Stimulated activated CD4-positive, alpha-beta T cell treated with anti-CD3 and anti-CD28 coated beads, Interleukin-1b, Interleukin-23, amount 100 ng/mL, for 1 hour (primary cell): Measurements from ENCODE around the gene CLTB.

Source experiments
- DNase-seq, 2 donors: peaks; one replicate each; pipeline ENCODE4 v3.0.0-alpha.2; 2020; ENCODE audit warnings: low read depth in 2 of 2

CLTB gene

DNA sequence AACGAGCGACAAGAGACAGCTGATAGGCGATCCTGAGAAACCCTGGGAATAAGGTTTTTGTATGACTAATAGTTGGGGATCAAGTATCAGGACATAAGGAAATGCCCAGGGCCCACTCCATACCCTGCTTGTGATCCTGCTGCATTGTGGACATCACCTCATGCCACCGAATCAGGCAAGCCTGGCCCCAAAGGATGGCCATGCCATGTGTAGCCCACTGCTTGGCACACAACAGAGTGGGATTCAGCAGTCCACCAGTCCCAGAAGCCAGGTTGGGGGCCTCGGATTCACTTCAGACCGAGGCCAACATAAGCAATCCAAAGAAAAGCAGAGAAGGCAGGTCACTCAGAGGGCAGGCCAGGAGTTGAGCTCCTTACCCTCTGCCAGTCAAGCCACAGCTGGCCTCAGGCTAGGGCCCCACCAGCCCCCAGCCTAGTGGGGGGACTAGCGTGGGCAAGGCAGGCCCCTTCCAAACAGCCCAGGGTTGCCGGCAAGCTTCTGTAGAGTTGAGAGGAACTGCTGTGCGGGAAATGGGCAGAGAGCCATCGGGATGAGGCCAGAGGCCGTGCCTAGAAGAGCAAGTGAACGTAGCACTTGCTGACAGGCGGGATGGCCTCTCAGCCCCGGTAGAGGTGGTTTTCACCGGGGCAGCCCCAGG is 33.0 kb downstream of the CLTB start:
- DNase-seq: no peak

DNA sequence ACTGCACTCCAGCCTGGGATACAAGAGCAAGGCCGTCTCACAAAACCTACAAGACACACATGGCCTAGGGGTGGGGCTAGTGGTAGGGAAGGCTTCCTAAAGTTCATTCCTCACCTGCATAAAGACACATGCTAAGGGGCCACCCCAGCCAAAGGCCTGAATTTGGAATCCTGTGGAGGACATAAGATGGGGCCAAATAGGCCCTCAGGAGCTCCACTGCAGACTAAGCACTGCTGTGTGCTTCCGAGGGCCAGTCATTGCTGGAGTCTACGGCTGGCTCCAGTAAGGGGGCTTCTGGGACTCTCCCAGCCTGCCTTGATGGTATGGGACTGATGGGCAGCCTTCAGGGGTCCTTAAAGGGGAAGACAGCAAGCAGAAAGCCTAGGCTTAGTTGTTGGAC is 33.6 kb downstream of the CLTB start:
- DNase-seq: no peak

DNA sequence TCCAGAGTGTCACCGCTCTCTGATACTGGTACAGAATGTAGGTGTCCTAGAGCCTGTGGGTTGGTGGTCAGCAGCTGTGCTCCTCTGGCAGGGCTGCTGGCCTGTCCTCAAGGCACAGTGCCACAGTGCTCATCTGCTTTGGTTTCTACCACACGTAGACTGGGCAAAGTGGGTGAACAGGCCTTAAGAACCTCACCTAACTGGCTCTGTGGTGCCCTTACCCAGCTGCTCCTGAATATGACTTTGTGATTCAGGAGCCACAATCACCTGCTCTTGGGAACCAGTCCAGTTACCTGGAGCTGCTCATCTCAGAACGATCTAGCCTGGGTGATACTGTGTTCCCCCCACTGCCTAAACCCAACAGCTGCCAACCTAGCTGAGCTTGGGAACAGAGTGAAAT is 34.4 kb downstream of the CLTB start:
- no peak for DNase-seq

DNA sequence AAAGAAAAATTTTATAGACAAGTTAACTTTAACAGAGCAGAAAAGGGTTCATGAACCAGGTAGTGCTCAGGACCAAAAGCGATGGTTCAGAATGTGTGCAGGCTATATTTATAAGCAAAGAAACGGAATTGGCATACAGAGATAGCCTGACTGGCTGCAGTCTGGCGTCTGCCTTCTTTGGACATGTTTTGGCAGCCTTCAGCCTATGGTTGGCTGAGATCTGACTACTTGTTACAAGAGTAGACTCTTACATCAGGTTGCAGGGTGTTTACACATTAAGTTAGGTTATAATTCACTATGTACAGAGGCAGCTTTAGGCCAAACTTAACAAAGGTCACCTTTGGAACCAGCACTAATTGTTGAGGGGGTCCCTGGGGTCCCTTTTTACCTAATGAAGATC is 34.9 kb downstream of the CLTB start:
- no peak for DNase-seq

DNA sequence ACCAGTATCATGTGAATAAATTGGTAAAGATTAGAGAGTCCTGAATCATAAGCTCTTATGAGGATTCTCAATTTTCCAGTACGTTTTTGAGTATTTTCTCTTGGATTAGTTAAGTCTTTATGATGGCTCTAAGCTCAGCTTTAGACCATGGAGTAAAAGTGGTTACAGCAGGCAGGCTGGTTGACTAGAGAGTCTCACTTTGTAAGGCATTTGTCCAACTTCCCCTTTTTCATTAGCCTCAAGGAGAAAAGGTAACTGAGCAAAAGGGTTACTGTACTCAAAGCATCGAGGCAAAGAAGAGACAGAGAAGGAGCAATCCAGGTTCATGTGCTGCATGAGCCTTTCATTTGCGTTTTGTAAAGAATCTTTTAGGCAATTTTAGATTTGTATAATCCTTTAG is 36.5 kb downstream of the CLTB start:
- DNase-seq: no peak

DNA sequence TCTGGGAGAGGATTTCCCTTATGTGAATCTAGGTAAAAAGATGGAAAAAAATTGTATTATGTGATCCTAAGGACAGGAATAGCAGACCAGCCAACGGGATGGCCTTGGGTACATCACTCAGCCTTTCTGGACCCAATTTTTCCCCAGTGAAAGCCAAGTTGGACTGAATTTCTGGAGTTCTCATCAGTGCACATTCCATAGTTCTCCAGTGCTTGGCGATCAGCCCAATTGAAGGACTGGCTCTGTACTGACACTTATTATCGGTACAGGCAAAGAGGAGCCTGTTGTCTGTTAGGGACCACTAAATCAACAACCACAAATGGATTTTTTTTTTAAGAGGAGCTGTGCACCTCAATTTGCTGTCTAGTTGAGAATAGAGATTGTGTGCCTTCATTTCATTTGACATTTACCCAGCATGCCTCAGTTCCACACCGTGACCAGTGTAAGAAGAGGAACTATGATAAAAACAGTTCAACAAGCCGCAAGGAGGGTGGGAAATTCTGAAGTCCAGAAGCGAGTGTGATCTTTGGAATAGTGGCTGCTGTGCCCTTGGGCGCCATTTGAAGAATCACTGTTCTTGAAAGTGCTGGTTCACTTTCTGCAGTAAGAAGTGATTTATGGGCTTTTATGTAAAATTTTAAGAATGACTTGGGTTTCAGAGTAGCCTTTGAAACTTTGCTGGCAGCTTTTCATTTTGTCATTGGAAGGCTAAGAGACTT is 43.1 kb downstream of the CLTB start:
- no peak for DNase-seq

DNA sequence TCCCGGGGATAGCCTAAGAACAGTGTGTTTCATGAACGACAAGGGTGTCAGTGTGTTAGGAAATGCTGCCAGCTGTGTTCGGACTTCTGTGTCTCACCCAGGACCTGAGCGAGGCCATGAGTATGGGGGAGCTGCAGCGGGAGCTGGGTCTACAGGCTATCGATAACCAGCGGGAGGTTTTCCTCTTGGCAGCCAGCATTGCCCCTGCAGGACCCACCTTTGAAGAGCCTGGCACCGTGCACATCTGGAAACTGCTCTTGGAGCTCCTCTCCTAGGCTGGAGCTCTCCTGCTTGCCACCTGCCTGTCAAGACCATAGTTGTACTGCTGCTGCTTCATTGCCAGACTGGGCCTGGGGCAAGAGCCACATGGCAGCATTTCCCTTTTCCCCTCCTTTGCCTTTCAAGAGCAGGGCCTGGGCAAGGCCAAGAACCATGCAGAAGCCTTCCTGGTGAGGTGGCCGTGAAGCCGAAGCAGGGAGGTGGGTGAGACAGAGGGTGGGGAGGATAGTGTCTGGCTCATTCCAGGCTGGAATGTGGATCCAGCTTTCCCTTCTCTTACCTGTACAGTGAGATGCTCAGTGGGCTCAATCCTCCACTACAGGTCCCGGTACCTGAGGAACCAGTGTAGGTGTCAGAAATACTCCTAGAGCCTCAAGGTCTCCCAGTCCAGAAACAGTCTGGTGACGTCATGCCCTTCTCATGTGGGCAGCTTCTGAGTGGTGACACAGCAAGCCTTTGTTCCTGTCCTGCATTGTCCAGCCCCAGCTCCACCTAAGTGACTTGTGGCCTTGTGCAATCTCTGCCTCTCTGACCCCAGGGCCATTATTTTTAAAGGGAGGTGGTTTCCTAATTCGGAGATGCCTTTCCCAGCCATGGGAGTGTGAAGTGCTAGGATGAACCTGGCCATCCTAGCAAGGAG is 44.5 kb downstream of the CLTB start:
- no peak for DNase-seq

DNA sequence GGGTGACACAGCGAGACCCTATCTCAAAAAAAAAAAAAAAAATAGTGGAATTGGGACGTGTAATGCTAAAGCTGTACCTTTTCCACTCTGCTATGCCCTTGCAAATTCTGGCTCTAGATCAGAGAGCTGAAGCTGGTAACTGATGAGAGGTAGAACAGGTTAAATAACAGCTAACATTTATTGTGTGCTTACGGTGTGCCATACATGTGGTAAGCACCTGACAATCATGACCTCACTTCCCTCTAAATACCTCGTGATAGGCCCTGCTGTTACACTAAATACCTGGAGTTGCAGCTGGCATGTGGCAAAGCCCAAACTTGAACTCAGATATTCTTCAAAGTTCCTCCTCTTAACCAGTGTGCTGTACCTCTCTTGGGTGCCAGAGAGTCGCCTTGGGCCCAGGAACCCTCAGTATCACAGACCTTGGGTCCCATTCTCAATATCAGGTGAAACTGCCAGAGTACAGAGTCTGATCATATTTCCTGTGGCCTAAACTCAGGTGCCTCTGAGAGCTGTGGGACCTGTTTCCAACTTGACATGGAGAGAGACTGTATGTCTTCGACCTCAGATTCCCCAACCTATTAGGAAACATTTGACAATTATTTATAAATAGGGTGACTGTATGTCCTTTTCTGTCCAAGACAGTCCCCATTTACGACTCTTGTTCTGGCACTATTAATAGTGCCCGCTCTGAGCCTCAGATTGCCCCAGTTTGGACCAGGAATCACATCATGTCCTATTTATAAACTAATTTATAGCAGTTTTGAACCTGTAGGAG is 46.2 kb downstream of the CLTB start:
- DNase-seq: no peak

DNA sequence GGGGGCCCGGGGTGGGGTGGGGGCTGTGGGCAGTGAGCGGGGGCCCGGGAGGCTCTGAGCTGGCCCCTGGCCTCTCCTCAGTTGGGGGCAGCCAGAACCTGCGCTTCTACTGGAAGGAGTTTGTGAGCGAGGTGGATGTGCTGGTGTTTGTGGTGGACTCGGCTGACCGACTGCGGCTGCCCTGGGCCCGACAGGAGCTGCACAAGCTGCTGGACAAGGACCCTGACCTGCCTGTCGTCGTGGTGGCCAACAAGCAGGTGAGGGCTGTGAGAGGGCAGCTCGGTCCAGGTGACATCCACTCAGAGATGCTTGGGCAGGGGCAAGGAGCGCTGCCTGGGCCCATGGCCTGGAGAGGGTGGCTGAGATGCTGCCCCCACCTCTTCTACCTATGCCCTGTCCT is 47.6 kb downstream of the CLTB start:
- DNase-seq: no peak

DNA sequence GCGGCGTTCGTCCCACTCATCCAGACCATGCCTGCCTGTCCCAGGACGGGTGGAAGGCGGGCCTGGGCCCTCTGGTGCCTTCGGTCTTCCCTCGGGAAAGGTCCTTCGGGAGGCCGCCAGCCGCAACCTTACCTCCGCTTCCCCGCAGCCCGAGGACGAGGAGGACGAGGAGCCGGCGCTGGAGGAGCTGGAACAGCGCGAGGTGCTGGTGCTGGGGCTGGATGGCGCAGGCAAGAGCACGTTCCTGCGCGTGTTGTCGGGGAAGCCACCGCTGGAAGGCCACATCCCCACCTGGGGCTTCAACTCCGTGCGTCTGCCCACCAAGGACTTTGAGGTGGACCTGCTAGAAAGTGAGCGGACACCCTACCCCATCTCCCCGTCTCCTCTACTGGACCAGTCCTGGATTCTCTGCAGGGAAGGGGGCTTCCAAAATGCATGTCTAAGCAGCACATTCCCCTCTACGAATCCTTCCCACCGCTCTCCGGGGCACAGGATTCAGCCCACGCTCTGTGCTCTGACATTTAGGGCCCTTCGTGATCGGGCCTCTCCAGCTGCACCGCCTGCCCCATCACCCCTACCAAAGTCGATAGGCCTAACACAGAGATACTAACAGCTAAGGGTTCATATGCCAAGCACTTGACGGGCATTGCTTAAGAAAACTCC is 50.0 kb downstream of the CLTB start:
- no peak for DNase-seq

DNA sequence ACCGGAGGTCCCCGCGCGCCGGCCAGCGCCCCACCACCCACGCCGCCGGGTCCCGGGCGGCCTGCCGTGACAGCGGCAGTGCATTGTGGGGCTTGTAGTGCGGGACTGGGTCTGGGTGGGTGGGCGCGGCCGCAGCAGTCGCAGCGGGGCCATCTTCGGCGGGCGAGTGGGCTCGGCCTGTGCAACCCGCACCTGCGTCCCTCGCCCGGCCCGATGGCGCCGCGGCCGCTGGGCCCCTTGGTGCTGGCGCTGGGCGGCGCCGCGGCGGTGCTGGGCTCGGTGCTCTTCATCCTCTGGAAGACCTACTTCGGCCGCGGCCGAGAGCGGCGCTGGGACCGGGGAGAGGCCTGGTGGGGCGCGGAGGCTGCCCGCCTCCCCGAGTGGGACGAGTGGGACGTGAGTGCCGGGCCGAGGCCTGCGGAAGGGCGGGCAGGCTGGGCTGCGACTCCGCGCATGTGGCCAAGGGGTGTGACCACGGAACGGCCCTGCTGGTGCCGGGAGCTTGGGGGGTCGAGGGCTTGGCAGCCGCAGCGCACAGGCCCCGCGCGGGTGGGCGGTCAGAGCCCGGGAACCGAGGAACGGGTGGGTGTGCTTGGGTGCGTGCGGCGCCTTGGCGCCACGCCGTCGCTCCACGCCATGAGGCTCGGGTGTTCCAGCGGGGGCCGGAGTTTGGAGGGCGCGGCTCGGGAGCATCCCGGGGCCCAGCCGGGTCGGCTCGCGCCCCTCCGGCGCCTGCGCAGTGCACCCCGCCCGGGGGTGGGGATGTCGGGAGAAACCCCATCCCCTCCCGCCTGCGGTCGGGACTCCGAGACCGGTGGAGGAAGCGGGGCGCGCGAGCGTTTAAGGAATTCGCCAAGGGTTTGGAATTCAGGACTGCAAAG is 50.7 kb downstream of the CLTB start, which contains the start of gene ARL10:
TSS of gene ARL10 (plus strand) at position 137 of the 881 bp plus-strand sequence. CDS start at position 214, 77 bp downstream.
- DNase-seq: no peak

DNA sequence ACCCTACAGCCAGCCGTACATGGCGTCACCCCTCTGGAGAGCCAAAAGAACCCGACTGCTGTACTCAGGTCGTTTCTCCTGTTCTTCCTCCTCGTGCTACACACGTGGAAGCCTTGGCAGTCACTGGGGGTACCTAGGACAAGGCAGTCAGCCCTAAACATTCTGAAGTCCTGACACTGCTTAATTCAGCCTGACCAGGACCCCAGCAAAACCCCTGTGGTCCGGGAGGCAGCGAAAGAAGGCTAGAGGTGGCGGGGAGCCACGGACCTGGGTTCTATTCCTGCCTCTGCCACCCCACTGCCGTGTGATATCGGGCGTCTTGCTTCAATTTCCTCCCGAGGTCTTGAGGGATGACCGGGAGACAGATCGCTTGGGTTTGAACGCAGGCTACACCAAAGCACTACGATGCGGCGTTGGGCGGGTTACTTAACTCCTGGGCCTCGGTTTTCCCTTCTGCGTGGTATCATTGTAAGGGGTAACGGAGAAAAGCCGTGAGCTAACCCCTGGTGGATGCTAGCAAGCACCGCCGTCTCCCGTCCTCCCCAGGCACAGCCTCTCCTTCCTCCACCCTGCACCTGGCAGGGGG is 51.5 kb downstream of the CLTB start:
- DNase-seq: no peak

DNA sequence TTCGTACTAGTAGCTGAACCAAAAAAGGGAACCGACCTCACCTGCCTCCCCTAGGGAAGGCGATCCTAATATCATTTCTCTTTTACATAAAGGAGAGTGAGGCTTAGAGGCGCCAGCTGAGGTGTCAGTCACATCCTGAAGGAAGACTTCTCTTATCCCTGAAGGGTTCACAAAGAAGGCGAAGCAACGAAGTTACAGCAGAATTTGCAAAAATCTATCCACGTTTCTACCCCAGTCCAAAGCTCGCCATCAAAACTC is 54.2 kb downstream of the CLTB start:
- no peak for DNase-seq

DNA sequence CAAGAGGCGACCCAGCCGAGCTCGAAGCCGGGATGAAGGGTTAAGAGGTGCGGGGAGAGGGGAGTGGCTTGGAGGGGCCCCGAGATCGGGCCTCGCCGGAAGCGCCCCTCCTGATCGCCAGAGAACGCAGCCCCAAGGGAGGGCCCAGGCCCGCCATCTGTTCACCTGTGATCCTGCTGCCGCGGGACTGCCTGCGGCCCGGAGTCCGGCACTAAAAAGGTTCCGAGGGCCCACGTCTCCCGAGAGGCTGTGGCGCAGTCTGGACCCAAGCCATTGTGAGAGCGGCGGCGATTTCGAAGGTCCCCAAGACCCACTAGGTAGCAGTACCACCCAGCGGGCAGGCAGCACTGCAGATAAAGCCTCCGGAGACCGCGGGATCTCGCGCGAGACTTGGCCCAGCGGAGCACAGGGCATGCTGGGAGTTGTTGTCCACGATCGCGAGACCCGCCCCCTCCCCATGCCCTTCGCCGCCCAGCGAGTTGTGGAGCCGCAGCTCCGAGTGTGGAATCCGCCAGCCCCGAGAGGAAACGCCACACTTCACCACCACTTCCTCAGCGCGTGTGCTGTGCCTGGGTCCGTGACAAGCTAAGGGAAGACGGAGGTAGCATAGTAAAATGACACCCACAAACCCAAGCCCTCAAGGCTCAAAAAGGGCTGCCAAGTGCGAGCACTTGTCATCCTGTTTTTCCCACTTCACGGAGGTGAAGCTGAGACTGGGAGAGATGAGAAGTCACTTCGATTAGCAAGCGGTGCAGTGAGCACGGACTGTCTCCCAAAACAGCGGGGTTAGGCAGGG is 54.7 kb downstream of the CLTB start, which contains the start of gene KIAA1191:
TSS of gene KIAA1191 (minus strand) at position 328 of the 796 bp plus-strand sequence. CDS start 2,256 bp downstream, outside the sequence.
- DNase-seq: peak; percentile 82 to 85

DNA sequence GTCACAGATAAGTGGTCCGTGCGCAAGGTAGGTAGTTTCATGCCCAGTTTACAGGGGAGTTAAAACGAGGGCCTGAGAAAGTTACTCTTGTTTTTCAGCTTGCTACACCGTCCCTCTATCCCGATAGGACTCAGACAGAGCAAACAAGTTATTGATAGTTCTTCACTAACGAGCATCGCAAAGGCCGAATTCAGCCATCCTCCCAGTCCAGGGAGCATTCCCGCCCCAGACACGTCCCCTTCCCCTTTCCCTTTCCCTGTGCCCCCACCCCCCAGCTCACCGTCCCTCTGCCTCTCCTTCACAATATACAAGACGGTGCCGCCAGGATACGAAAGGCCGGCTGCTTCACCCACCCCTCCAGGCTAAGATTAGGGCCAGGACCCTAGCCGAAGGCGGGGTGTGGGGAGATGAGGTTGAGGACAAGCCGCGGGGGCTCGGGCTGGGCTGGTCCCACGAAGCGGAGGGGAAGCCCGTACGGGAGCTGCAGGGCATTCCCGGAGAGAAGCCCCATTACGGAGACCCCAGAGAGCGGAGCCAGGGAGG is 55.4 kb downstream of the CLTB start:
- DNase-seq: no peak

DNA sequence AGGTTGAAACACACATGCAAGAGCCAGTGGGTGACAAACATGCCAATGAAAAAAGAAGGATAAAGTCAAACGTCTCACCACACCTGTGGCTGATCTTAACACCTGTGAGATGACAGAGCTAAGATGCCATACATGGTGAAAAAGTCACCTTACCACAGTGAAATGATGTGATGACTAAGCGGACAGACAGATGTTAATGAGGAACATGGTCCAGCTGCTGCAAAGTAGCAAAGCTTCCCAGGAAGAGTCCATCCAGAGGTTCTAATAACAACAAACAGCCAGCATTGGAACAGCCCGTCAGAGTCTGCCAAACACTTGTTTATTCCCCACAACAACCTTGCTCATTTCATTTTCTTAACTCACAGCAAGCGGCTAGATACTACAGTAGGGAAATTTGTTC is 56.7 kb downstream of the CLTB start:
- no peak for DNase-seq

DNA sequence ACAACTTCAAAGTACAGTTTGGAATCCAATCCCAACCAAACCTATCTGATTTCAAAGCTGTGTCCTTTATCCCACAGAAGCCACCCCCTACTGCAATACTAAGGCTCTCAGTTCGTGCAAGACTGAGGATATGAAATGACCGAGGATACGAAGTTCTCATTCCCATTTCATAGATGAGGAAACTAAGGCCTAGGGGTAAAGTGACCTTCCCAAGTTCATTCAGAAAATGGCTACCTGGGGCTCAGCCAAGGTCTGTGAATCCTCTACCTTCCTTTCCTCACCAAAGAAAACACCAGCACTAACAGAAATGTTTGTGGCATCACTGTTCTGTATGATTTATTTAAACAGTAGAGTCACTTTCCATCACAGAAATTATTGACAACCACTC is 60.2 kb downstream of the CLTB start:
- DNase-seq: no peak

DNA sequence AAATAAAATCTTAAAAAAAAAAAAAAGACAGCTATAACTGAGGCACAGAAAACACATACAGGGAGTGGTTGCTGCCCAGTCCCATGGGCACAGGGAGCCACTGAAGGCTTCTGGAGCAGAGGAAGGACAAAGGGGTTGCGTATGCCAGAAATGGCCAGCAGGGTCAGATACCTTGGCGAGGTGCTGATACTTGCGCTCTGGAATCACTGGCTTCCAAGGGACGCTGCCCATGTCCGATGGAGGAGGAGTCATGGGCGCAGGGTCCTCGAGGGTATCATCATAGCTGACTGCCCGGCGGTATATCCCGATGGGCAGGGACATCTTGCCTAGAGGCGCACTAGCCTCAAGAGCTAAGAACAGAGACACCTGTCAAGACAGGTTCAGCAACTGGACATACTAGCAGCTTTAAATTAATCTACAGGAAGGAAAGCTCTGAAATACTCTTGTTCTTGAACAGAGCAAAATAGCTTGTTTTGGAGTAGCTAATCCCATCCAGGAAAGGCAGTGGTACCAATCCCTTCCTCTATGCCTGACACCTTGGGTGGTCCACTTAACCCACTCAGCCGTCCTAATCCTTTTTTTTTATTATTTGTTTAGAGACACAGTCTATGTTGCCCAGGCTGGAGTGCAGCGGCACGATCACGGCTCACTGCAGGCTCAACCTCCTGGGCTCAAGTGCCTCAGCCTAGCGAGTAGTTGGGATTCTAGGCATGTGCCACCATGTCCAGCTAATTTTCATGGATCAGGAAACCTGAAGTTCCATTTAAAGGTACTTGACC is 60.8 kb downstream of the CLTB start:
- DNase-seq: no peak
